CD4-positive, alpha-beta T cell treated with Interleukin-12 subunit alpha and Interleukin-12 subunit beta, for 1 hour (primary cell): ENCODE measurements around the gene PCDHGA1.
"Not testable (repeated sequence)": the region's sequence is repeated elsewhere in the genome, so short reads cannot be mapped to it uniquely, and the experiment has no call there.

Source experiments
- DNase-seq: peaks from one replicate; pipeline ENCODE4 v3.0.0-alpha.2; 2020

The PCDHGA1 gene

GRCh38 chr5:141383345-141383744 is 53.0 kb downstream of the PCDHGA1 start:
- DNase-seq = no peak

- DNase-seq = no peak
Observed at GRCh38 chr5:141384471-141385267, 54.4 kb downstream of the PCDHGA1 start.

- peak; percentile 23 for DNase-seq
Observed at GRCh38 chr5:141387557-141388311, 57.4 kb downstream of the PCDHGA1 start, which contains the start of gene PCDHGB4. TSS of gene PCDHGB4 (plus strand) at chr5:141387698. CDS start at chr5:141387885, 187 bp downstream.

DNA sequence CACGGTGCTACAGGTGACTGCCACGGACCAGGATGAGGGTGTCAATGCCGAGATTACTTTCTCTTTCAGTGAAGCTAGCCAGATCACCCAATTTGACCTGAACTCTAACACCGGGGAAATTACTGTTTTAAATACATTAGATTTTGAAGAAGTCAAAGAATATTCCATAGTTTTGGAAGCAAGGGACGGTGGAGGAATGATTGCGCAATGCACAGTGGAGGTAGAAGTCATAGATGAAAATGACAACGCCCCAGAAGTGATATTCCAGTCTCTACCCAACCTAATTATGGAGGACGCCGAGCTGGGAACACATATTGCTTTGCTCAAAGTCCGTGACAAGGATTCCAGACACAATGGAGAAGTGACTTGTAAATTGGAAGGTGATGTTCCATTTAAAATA is 58.3 kb downstream of the PCDHGA1 start:
- DNase-seq = no peak

GRCh38 chr5:141389153-141390042 is 59.1 kb downstream of the PCDHGA1 start:
- no peak for DNase-seq

GRCh38 chr5:141392429-141393198 is 62.3 kb downstream of the PCDHGA1 start, which contains the start of gene PCDHGA8:
TSS of gene PCDHGA8 (plus strand) at chr5:141392633. CDS start at chr5:141392814, 181 bp downstream.
- no peak for DNase-seq

GRCh38 chr5:141393267-141393666 is 63.0 kb downstream of the PCDHGA1 start:
- no peak for DNase-seq

DNA sequence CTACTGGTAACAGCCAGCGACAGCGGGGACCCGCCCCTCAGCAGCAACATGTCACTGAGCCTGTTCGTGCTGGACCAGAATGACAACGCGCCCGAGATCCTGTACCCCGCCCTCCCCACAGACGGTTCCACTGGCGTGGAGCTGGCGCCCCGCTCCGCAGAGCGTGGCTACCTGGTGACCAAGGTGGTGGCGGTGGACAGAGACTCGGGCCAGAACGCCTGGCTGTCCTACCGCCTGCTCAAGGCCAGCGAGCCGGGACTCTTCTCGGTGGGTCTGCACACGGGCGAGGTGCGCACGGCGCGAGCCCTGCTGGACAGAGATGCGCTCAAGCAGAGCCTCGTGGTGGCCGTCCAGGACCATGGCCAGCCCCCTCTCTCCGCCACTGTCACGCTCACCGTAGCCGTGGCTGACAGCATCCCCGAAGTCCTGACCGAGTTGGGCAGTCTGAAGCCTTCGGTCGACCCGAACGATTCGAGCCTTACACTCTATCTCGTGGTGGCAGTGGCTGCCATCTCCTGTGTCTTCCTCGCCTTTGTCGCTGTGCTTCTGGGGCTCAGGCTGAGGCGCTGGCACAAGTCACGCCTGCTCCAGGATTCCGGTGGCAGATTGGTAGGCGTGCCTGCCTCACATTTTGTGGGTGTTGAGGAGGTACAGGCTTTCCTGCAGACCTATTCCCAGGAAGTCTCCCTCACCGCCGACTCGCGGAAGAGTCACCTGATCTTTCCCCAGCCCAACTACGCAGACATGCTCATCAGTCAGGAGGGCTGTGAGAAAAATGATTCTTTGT is 64.3 kb downstream of the PCDHGA1 start:
- not testable (repeated sequence) for DNase-seq

- DNase-seq = peak; percentile 44
Observed at GRCh38 chr5:141397756-141398551, 67.6 kb downstream of the PCDHGA1 start, which contains the start of gene PCDHGB5. TSS of gene PCDHGB5 (plus strand) at chr5:141397947. CDS start at chr5:141398128, 181 bp downstream.

DNA sequence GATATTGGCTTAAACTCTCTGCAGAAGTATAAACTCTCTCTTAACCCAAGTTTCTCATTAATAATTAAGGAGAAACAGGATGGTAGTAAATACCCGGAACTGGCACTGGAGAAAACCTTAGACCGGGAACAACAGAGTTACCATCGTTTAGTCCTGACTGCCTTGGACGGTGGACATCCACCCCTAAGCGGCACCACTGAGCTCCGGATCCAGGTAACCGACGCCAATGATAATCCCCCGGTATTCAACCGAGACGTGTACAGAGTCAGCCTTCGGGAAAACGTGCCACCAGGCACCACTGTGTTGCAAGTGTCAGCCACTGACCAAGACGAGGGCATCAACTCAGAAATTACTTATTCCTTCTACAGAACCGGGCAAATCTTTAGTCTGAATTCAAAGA is 68.3 kb downstream of the PCDHGA1 start:
- no peak for DNase-seq

DNA sequence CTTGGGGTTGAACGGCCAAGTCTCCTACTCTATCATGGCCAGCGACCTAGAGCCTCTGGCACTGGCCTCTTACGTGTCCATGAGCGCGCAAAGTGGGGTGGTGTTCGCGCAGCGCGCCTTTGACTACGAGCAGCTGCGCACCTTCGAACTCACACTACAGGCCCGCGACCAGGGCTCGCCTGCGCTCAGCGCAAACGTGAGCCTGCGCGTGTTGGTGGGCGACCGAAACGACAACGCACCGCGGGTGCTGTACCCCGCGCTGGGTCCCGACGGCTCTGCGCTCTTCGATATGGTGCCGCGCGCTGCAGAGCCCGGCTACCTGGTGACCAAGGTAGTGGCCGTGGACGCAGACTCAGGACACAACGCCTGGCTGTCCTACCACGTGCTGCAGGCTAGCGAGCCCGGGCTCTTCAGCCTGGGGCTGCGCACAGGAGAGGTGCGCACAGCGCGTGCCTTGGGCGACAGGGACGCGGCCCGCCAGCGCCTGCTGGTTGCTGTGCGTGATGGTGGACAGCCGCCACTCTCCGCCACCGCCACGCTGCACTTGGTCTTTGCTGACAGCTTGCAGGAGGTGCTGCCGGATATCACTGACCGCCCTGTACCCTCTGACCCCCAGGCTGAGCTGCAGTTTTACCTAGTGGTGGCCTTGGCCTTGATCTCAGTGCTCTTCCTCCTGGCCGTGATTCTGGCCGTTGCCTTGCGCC is 69.4 kb downstream of the PCDHGA1 start:
- no peak for DNase-seq

DNA sequence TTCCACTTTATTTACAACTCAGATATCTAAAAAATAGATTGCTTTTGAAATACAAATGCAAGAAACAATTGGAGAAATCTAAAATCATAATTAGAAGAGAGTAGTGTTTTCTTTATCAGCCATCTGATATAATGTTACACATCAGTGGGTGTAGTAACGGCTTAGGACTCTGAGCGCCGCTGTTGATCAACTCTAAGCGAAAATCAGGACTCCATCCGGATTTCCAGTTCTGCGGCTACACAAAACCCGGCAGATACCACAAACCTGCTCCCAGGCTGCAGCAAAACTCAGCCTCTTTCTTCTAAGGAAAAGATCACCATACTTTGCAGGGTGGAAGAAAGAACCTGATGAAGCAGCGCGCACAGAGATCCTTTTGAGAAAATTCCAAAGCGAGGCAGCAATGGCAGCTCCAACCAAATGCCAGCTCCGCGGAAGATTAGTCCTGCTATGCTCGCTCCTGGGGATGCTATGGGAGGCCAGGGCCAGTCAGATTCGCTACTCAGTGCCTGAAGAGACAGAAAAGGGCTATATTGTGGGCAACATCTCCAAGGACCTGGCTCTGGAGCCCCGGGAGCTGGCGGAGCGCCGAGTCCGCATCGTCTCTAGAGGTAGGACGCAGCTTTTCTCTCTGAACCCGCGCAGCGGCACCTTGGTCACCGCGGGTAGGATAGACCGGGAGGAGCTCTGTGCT is 72.4 kb downstream of the PCDHGA1 start, which contains the start of gene PCDHGA9:
Gene PCDHGA9, plus strand, starts transcription at position 226 of the 691 bp plus-strand sequence. Its CDS starts 175 bp downstream, at position 401.
- peak; percentile 23 for DNase-seq

DNA sequence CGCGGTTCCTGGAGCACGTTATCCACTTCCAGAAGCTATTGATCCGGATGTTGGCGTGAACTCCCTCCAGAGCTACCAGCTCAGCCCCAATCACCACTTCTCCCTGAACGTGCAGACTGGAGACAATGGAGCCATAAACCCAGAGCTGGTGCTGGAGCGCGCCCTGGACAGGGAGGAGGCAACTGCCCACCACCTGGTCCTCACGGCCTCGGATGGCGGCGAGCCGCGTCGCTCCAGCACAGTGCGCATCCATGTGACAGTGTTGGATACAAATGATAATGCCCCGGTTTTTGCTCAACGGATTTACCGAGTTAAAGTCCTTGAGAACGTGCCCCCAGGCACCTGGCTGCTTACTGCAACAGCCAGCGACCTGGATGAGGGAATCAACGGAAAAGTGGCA is 73.1 kb downstream of the PCDHGA1 start:
- DNase-seq = no peak

GRCh38 chr5:141407790-141408505 is 77.6 kb downstream of the PCDHGA1 start, which contains the start of gene PCDHGB6:
TSS of gene PCDHGB6 (plus strand) at chr5:141408021. CDS start at chr5:141408203, 182 bp downstream.
- DNase-seq = peak; percentile 42

DNA sequence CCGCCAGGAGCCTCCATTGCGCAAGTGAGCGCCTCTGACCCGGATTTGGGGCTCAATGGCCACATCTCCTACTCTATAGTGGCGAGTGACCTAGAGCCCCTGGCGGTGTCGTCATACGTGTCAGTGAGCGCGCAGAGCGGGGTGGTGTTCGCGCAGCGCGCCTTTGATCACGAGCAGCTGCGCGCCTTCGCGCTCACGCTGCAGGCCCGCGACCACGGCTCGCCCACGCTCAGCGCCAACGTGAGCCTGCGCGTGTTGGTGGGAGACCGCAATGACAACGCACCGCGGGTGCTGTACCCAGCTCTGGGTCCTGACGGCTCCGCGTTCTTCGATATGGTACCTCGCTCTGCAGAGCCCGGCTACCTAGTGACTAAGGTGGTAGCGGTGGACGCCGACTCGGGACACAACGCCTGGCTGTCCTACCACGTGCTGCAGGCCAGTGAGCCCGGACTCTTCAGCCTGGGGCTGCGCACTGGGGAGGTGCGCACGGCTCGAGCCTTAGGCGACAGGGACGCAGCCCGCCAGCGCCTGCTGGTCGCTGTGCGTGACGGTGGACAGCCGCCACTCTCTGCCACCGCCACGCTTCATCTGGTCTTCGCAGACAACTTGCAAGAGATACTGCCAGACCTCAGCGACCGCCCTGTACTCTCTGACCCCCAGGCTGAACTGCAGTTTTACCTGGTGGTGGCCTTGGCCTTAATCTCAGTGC is 79.4 kb downstream of the PCDHGA1 start:
- no peak for DNase-seq

DNA sequence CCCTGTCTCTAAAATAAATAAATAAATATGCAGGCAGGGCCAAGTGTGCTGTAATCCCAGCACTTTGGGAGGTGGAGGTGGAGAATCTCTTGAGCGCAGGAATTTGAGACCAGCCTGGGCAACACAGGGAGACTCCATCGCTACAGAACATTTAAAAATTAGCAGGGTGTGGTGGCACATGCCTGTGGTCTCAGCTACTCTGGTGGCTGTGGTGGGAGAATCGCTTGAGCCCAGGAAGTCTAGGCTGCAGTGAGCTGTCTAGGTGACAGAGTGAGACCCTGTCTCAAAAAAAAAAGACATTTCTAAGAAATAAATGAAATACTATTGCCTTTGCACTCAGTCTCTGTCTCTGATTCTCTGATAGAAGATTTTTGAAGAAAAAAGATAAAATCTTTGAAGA is 81.3 kb downstream of the PCDHGA1 start:
- no peak for DNase-seq

GRCh38 chr5:141412854-141413539 is 82.7 kb downstream of the PCDHGA1 start, which contains the start of gene PCDHGA10:
TSS of gene PCDHGA10 (plus strand) at chr5:141412987. CDS start at chr5:141413176, 189 bp downstream.
- DNase-seq = peak; percentile 63
